Activated CD4-positive, alpha-beta T cell treated with anti-CD3 and anti-CD28 coated beads, Interleukin-2, amount 50 U/mL, for 1 hour (primary cell): ENCODE data around the gene KRTAP12-1.
"Not testable (repeated sequence)": the region's sequence is repeated elsewhere in the genome, so short reads cannot be mapped to it uniquely, and the experiment has no call there.

Experiments
- DNase-seq: peaks from one replicate; pipeline ENCODE4 v3.0.0-alpha.2; 2020

Gene KRTAP12-1

GRCh38 chr21:44664691-44665090 is 17.3 kb downstream of the KRTAP12-1 start:
- DNase-seq: no peak

- not testable (repeated sequence) for DNase-seq
Observed at GRCh38 chr21:44661567-44661966, 20.4 kb downstream of the KRTAP12-1 start.

GRCh38 chr21:44658913-44659595 is 22.9 kb downstream of the KRTAP12-1 start:
- no peak for DNase-seq

- no peak for DNase-seq
Observed at GRCh38 chr21:44658541-44658910, 23.4 kb downstream of the KRTAP12-1 start.

- peak; percentile 64 for DNase-seq
Observed at GRCh38 chr21:44657635-44658540, 24.1 kb downstream of the KRTAP12-1 start, which contains the start of gene KRTAP12-3. TSS of gene KRTAP12-3 (plus strand) at chr21:44657932. CDS start at chr21:44657980, 48 bp downstream.

- DNase-seq: no peak
Observed at GRCh38 chr21:44656868-44657267, 25.1 kb downstream of the KRTAP12-1 start.

- DNase-seq: no peak
Observed at GRCh38 chr21:44654576-44655175, 27.3 kb downstream of the KRTAP12-1 start, which contains the start of gene KRTAP12-4. TSS of gene KRTAP12-4 (minus strand) at chr21:44654659. CDS start at chr21:44654614, 45 bp downstream.

- DNase-seq: peak; percentile 67
Observed at GRCh38 chr21:44653656-44654575, 28.0 kb downstream of the KRTAP12-1 start.

- no peak for DNase-seq
Observed at GRCh38 chr21:44653123-44653522, 28.8 kb downstream of the KRTAP12-1 start.

GRCh38 chr21:44650973-44651675 is 30.8 kb downstream of the KRTAP12-1 start:
- no peak for DNase-seq

- no peak for DNase-seq
Observed at GRCh38 chr21:44650265-44650972, 31.5 kb downstream of the KRTAP12-1 start.

GRCh38 chr21:44649521-44650100 is 32.4 kb downstream of the KRTAP12-1 start:
- DNase-seq: no peak

GRCh38 chr21:44648557-44649311 is 33.2 kb downstream of the KRTAP12-1 start:
- DNase-seq: no peak

- DNase-seq: no peak
Observed at GRCh38 chr21:44647222-44647552, 34.8 kb downstream of the KRTAP12-1 start.

GRCh38 chr21:44646366-44647221 is 35.4 kb downstream of the KRTAP12-1 start, which contains the start of gene KRTAP10-11:
TSS of gene KRTAP10-11 (plus strand) at chr21:44646414. CDS start at chr21:44646459, 45 bp downstream.
- DNase-seq: not testable (repeated sequence)

GRCh38 chr21:44644878-44645277 is 37.1 kb downstream of the KRTAP12-1 start:
- DNase-seq: no peak

- DNase-seq: no peak
Observed at GRCh38 chr21:44643741-44644310, 38.1 kb downstream of the KRTAP12-1 start.

GRCh38 chr21:44640761-44641160 is 41.2 kb downstream of the KRTAP12-1 start:
- DNase-seq: no peak

- DNase-seq: no peak
Observed at GRCh38 chr21:44639331-44639655, 42.7 kb downstream of the KRTAP12-1 start.
